Omental fat pad (tissue), 4 donors: ENCODE results near the gene ASB1. TPM values are rescaled to one million over a fixed set of nuclear protein-coding genes. Genes with fewer than 3 reads are reported as not detected.

Source experiments
- ATAC-seq: fragments of 150-250 bp; one replicate; pipeline ENCODE4 v1.9.1; 2016; ENCODE audit warnings: mild to moderate bottlenecking, moderate library complexity; ENCODE audit not compliant: low FRiP score
- DNase-seq: peaks from one replicate; pipeline ENCODE4 v3.0.0-alpha.2; 2019; ENCODE audit warnings: low spot score
- CTCF ChIP-seq, 3 donors: fragments of 450-650 bp; IDR thresholded peaks; one replicate each; pipeline ENCODE4 v1.5.1; 2016 to 2017; ENCODE audit warnings: antibody characterized with exemption in 3 of 3, mild to moderate bottlenecking in 3 of 3, moderate library complexity in 2 of 3
- total RNA-seq, 4 donors: library from RNA; depleted of rRNA; stranded (reverse); fragments of >200 nt; gene quantifications; one replicate each; pipeline ENCODE4 v1.1.0, GENCODE V29; 2016

The ASB1 gene
- total RNA-seq, 4 donors from 2014 or later = 12.9 to 23.4 (median 14.4) TPM

GRCh38 chr2:238461916-238462315, 35.2 kb downstream of the ASB1 start:
- TF ChIP-seq CTCF (IDR thresholded peaks at IDR 0.05) = no peak
- ATAC-seq = no peak
- DNase-seq = no peak

- no peak for ATAC-seq
- no peak for DNase-seq
- TF ChIP-seq CTCF (IDR thresholded peaks at IDR 0.05) = peak in 1 of 3 donors; percentile 79
Measured at GRCh38 chr2:238462782-238463396, 36.2 kb downstream of the ASB1 start.

- no peak for TF ChIP-seq CTCF (IDR thresholded peaks at IDR 0.05)
- ATAC-seq (no peak), DNase-seq (no peak)
Measured at GRCh38 chr2:238464389-238464788, 37.7 kb downstream of the ASB1 start.

GRCh38 chr2:238465487-238466242, 38.9 kb downstream of the ASB1 start:
- no peak for ATAC-seq
- no peak for TF ChIP-seq CTCF (IDR thresholded peaks at IDR 0.05)
- no peak for DNase-seq

- TF ChIP-seq CTCF (IDR thresholded peaks at IDR 0.05) = no peak
- no peak for ATAC-seq
Measured at GRCh38 chr2:238466243-238466756, 39.6 kb downstream of the ASB1 start.

GRCh38 chr2:238467062-238467461, 40.3 kb downstream of the ASB1 start:
- DNase-seq (no peak), ATAC-seq (no peak)
- TF ChIP-seq CTCF (IDR thresholded peaks at IDR 0.05) = no peak

More at GRCh38 chr2:238466243-238466756, 39.6 kb downstream of the ASB1 start:
- DNase-seq = no peak
